HepG2 (cell line): Measurements from ENCODE around the gene PDE3B. TPM values are rescaled to one million over a fixed set of nuclear protein-coding genes. Genes with fewer than 3 reads are reported as not detected.

ENCODE experiments used
- ATAC-seq: fragments of 200-7000 bp; cut with Tn5 transposase; 3 replicates; pipeline ENCODE4 v1.9.1; 2020; ENCODE audit warnings: mild to moderate bottlenecking, moderate library complexity
- BruUV-seq: library from RNA; stranded (reverse); fragments of 400-500 nt; replicated peaks from 2 replicates; lab custom pipeline; 2021; lab: Mats Ljungman, UMichigan
- CTCF ChIA-PET: fragments of 300-600 bp; formaldehyde crosslinking; extraction: SDS; loops from one replicate; lab custom pipeline; 2021; ENCODE audit warnings: low total read pairs, inconsistent platforms, low intra/inter-chr PET ratio; lab: Yijun Ruan, JAX
- POLR2A ChIA-PET: fragments of 350-600 bp; sonication (Branson Sonifier 250); formaldehyde crosslinking; loops from one replicate; lab custom pipeline; 2020; ENCODE audit warnings: antibody characterized with exemption, inconsistent platforms; lab: Yijun Ruan, JAX
- DNase-seq: peaks from one replicate; pipeline ENCODE4 v3.0.0-alpha.2; 2015; ENCODE audit warnings: low spot score
- FAIRE-seq: peaks from 3 replicates; lab custom pipeline; 2011; peaks lifted over from hg19 to GRCh38; lab: Jason Lieb, UNC
- H2AFZ ChIP-seq: one replicate; pipeline ENCODE4 v1.6.1; 2011; ENCODE audit warnings: low read length, inconsistent platforms
- H3K27ac ChIP-seq: fragments of 300-600 bp; 3 replicates; pipeline ENCODE4 v1.8.0; 2011; ENCODE audit warnings: mixed run types, mild to moderate bottlenecking, mixed read lengths, low read length, inconsistent platforms; ENCODE audit not compliant: insufficient read depth; ENCODE audit errors: extremely low read length
- H3K27me3 ChIP-seq, 2 experiments: fragments of 200-600 bp in 1 of 2; 2 replicates in 1 of 2; 3 replicates in 1 of 2; pipeline versions ENCODE4 v1.6.0 to v1.8.0; 2011; ENCODE audit warnings: low read length in 2 of 2, mild to moderate bottlenecking in 2 of 2, moderate library complexity in 2 of 2, inconsistent platforms in 1 of 2; ENCODE audit not compliant: insufficient read depth in 2 of 2, control insufficient read depth in 1 of 2
- H3K36me3 ChIP-seq, 2 experiments: fragments of 200-600 bp in 1 of 2; replicated peaks in 1 of 2; 2 replicates in 1 of 2; 3 replicates in 1 of 2; pipeline versions ENCODE4 v1.5.1 to v1.8.0; 2011; ENCODE audit warnings: low read length in 2 of 2, inconsistent platforms in 1 of 2; ENCODE audit not compliant: insufficient read depth in 2 of 2, control insufficient read depth in 1 of 2
- H3K4me1 ChIP-seq: 2 replicates; pipeline ENCODE4 v1.5.1; 2012; ENCODE audit warnings: low read length, inconsistent platforms; ENCODE audit not compliant: insufficient read depth
- H3K4me2 ChIP-seq: 2 replicates; pipeline ENCODE4 v1.6.0; 2011; ENCODE audit warnings: low read depth, low read length, inconsistent platforms
- H3K4me3 ChIP-seq, 3 experiments: fragments of 200-600 bp in 1 of 3; sonication (generic), shearing (Covaris generic) in 1 of 3; replicated peaks in 1 of 3; 2 replicates each; pipeline ENCODE4 v1.5.1; 2011 to 2016; ENCODE audit warnings: low read length in 3 of 3, inconsistent platforms in 2 of 3, low read depth in 2 of 3, mild to moderate bottlenecking in 2 of 3, control low read depth in 1 of 3, mixed read lengths in 1 of 3; ENCODE audit not compliant: insufficient read depth in 1 of 3
- H3K79me2 ChIP-seq: one replicate; pipeline ENCODE4 v1.6.1; 2011; ENCODE audit warnings: low read length, inconsistent platforms; ENCODE audit not compliant: insufficient read depth
- H3K9ac ChIP-seq: 2 replicates; pipeline ENCODE4 v1.6.0; 2011; ENCODE audit warnings: mild to moderate bottlenecking, low read depth, low read length, inconsistent platforms; ENCODE audit not compliant: insufficient read depth
- H3K9me3 ChIP-seq: 2 replicates; pipeline ENCODE4 v1.5.1; 2012; ENCODE audit warnings: mild to moderate bottlenecking, low read length
- H4K20me1 ChIP-seq: 2 replicates; pipeline ENCODE4 v1.6.0; 2011; ENCODE audit warnings: inconsistent platforms, mild to moderate bottlenecking, low read length, moderate library complexity; ENCODE audit not compliant: insufficient read depth
- DR1 ChIP-seq: sonication (generic); formaldehyde crosslinking; IDR thresholded peaks from 2 replicates; pipeline ENCODE4 v1.8.0; 2021; ENCODE audit warnings: mild to moderate bottlenecking, missing genetic modification reagents, inconsistent platforms
- ETV5 ChIP-seq: IDR thresholded peaks from 2 replicates; pipeline ENCODE4 v1.6.1; 2018; ENCODE audit warnings: missing biosample characterization, missing genetic modification reagents, inconsistent platforms, borderline replicate concordance
- POGK ChIP-seq: sonication (generic); formaldehyde crosslinking; conservative IDR thresholded peaks from 2 replicates; pipeline ENCODE4 v1.8.0; 2022; ENCODE audit warnings: mild to moderate bottlenecking, moderate library complexity, missing genetic modification reagents
- POGZ ChIP-seq: sonication (generic); formaldehyde crosslinking; IDR thresholded peaks from 2 replicates; pipeline ENCODE4 v1.4.0; 2020; ENCODE audit warnings: mild to moderate bottlenecking, missing genetic modification reagents
- POLR2A ChIP-seq, 2 experiments: IDR thresholded peaks; 2 replicates each; pipeline ENCODE4 v1.6.1; 2011; ENCODE audit warnings: low read depth in 2 of 2, low read length in 2 of 2, mild to moderate bottlenecking in 1 of 2, moderate library complexity in 1 of 2; ENCODE audit not compliant: insufficient read depth in 1 of 2
- SP5 ChIP-seq: IDR thresholded peaks from 2 replicates; pipeline ENCODE4 v1.6.1; 2016; ENCODE audit warnings: low read depth, borderline replicate concordance
- SRSF4 ChIP-seq: fragments of 200-400 bp; formaldehyde crosslinking; IDR thresholded peaks from one replicate; pipeline ENCODE4 v1.6.1; 2018; ENCODE audit warnings: mild to moderate bottlenecking, low read depth, low read length, moderate library complexity; ENCODE audit not compliant: poor library complexity, severe bottlenecking
- ZNF281 ChIP-seq: sonication (generic); formaldehyde crosslinking; IDR thresholded peaks from 2 replicates; pipeline ENCODE4 v1.4.0; 2020; ENCODE audit warnings: missing genetic modification reagents, borderline replicate concordance
- ZNF333 ChIP-seq: sonication (generic); formaldehyde crosslinking; IDR thresholded peaks from 2 replicates; pipeline ENCODE4 v1.4.0; 2020; ENCODE audit warnings: mild to moderate bottlenecking, missing genetic modification reagents, borderline replicate concordance
- ZNF446 ChIP-seq: sonication (generic); formaldehyde crosslinking; IDR thresholded peaks from 2 replicates; pipeline ENCODE4 v1.5.0; 2020; ENCODE audit warnings: mild to moderate bottlenecking, missing genetic modification reagents
- ZNF549 ChIP-seq: sonication (generic); formaldehyde crosslinking; IDR thresholded peaks from 2 replicates; pipeline ENCODE4 v1.5.0; 2020; ENCODE audit warnings: missing genetic modification reagents
- ZNF891 ChIP-seq: sonication (generic); formaldehyde crosslinking; IDR thresholded peaks from 2 replicates; pipeline ENCODE4 v1.5.0; 2020; ENCODE audit warnings: mild to moderate bottlenecking, missing genetic modification reagents
- in situ Hi-C: cut with HindIII; loops from 2 replicates; pipeline ENCODE4 v1.10.0; 2017; ENCODE audit warnings: low pct_unique_long_range_greater_than_20kb; ENCODE audit not compliant: extremely low pct_ligation_motif_present
- intact Hi-C: fragments of 100-400 bp; cut with micrococcal nuclease; formaldehyde crosslinking; loops from one replicate; pipeline ENCODE4 v1.10.0; 2022; ENCODE audit not compliant: unreplicated experiment
- polyA plus RNA-seq, 8 experiments: library from polyadenylated mRNA; depleted of rRNA in 3 of 8; stranded (reverse) in 7 of 8; unstranded in 1 of 8; fragments of >200 nt; fragmentation: Illumina TruSeq in 4 of 8; extraction: Trizol in 4 of 8; gene quantifications; 2 replicates each; pipeline versions ENCODE4 v1.2.1 to v1.2.3, GENCODE V29; 2011 to 2016; ENCODE audit warnings: low read depth in 4 of 8, missing spikeins in 1 of 8, mixed read lengths in 1 of 8; ENCODE audit not compliant: insufficient read depth in 1 of 8
- total RNA-seq, 5 experiments: library from RNA; depleted of rRNA; stranded (reverse); fragments of >200 nt; fragmentation: Illumina TruSeq; extraction: Trizol; gene quantifications; 2 replicates each; pipeline ENCODE4 v1.2.3, GENCODE V29; 2016; ENCODE audit warnings: low read depth in 1 of 5
- TF ChIP-seq, protein P1 (sequence below): sonication (generic); formaldehyde crosslinking; IDR thresholded peaks from 2 replicates; pipeline ENCODE4 v1.4.0; 2020; ENCODE audit warnings: missing genetic modification reagents
- TF ChIP-seq, protein P2 (sequence below): sonication (generic); formaldehyde crosslinking; IDR thresholded peaks from 2 replicates; pipeline ENCODE4 v1.4.0; 2020; ENCODE audit warnings: missing genetic modification reagents

PDE3B gene
- total and polyA plus RNA-seq, 2 of the 13 experiments (the other 11 are each of a cell fraction or from before 2014, with no cell fraction given): 14.1 to 26.5 TPM

- no peak for TF ChIP-seq POGK (CRISPR knock-in tag)
Observed at GRCh38 chr11:14803846-14804245, 160.2 kb downstream of the PDE3B start (continued).

DNA sequence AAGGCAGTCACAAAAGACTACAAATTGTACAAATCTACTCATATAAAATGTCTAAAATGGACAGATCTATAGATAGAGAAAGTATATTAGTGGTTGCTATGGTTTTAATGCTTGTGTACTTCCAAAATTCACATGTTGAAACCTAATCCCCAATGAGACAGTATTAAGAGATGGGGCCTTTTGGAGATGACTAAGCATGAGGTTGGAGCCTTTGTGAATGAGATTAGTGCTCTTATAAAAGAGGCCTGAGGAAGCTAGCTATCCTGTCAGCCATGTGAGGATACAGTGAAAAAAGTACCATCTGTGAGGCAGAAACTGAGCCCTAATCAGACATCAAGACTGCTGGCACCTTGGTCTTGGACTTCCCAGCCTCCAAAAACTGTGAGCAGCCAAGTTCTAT, 165.9 kb downstream of the PDE3B start:
- no TSS peak for BruUV-seq
- Histone ChIP-seq H3K27ac (no peak overlapping the region), H3K79me2 (no peaks in the 10 kb centered on the region), H3K4me2 (no peak overlapping the region), H3K27me3 (no peaks in the 10 kb centered on the region; a peak in 1 of 5 replicates), H3K4me1 (no peaks in the 10 kb centered on the region), H3K9me3 (no peaks in the 10 kb centered on the region), H4K20me1 (no peaks in the 10 kb centered on the region), H3K36me3 (peaks cover 3 to 17% of the 10 kb centered on the region in 2 experiments; a peak in 4 of 5 replicates), H2AFZ (no peak overlapping the region), H3K9ac (no peak overlapping the region), H3K4me3 (no peak overlapping the region)
- intact Hi-C loops (no loop called here), in situ Hi-C loops (no loop called here)
- POLR2A ChIA-PET: no interaction called here
- FAIRE-seq (no peak), DNase-seq (no peak), ATAC-seq (no peak)
- CTCF ChIA-PET: no interaction called here
- no peak for TF ChIP-seq ZNF281
- TF ChIP-seq, protein P1, sequence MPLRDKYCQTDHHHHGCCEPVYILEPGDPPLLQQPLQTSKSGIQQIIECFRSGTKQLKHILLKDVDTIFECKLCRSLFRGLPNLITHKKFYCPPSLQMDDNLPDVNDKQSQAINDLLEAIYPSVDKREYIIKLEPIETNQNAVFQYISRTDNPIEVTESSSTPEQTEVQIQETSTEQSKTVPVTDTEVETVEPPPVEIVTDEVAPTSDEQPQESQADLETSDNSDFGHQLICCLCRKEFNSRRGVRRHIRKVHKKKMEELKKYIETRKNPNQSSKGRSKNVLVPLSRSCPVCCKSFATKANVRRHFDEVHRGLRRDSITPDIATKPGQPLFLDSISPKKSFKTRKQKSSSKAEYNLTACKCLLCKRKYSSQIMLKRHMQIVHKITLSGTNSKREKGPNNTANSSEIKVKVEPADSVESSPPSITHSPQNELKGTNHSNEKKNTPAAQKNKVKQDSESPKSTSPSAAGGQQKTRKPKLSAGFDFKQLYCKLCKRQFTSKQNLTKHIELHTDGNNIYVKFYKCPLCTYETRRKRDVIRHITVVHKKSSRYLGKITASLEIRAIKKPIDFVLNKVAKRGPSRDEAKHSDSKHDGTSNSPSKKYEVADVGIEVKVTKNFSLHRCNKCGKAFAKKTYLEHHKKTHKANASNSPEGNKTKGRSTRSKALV: no peak
- TF ChIP-seq ZNF891: no peak
- no peak for TF ChIP-seq ZNF446 (CRISPR knock-in tag)
- no peak for TF ChIP-seq ZNF549 (CRISPR knock-in tag)
- no peak for TF ChIP-seq ETV5 (CRISPR knock-in tag)
- no peak for TF ChIP-seq SP5 (CRISPR knock-in tag)
- TF ChIP-seq SRSF4: no peak
- TF ChIP-seq POGZ (CRISPR knock-in tag): no peak
- no peak for TF ChIP-seq DR1
- no peak for TF ChIP-seq POLR2A (IDR thresholded peaks at IDR 0.05; ENCODE audit: insufficient read depth in 1 of 2, low read depth in 2 of 2, low read length in 2 of 2)
- no peak for TF ChIP-seq ZNF333
- TF ChIP-seq, protein P2, sequence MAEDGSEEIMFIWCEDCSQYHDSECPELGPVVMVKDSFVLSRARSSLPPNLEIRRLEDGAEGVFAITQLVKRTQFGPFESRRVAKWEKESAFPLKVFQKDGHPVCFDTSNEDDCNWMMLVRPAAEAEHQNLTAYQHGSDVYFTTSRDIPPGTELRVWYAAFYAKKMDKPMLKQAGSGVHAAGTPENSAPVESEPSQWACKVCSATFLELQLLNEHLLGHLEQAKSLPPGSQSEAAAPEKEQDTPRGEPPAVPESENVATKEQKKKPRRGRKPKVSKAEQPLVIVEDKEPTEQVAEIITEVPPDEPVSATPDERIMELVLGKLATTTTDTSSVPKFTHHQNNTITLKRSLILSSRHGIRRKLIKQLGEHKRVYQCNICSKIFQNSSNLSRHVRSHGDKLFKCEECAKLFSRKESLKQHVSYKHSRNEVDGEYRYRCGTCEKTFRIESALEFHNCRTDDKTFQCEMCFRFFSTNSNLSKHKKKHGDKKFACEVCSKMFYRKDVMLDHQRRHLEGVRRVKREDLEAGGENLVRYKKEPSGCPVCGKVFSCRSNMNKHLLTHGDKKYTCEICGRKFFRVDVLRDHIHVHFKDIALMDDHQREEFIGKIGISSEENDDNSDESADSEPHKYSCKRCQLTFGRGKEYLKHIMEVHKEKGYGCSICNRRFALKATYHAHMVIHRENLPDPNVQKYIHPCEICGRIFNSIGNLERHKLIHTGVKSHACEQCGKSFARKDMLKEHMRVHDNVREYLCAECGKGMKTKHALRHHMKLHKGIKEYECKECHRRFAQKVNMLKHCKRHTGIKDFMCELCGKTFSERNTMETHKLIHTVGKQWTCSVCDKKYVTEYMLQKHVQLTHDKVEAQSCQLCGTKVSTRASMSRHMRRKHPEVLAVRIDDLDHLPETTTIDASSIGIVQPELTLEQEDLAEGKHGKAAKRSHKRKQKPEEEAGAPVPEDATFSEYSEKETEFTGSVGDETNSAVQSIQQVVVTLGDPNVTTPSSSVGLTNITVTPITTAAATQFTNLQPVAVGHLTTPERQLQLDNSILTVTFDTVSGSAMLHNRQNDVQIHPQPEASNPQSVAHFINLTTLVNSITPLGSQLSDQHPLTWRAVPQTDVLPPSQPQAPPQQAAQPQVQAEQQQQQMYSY: no peak
